ENCODE data around the gene PRR23E.

The PRR23E gene

GRCh38 chr3:127165036-127165435 lies 27.9 kb upstream of the PRR23E start:
- DNase-seq, result no peak

GRCh38 chr3:127165694-127166485 lies 27.0 kb upstream of the PRR23E start:
- no peak for DNase-seq

GRCh38 chr3:127166501-127167065 lies 26.3 kb upstream of the PRR23E start:
- DNase-seq, result no peak

- no peak for DNase-seq
Observed at GRCh38 chr3:127167315-127168043, 25.5 kb upstream of the PRR23E start.

GRCh38 chr3:127168271-127168670 lies 24.7 kb upstream of the PRR23E start:
- DNase-seq, result no peak

GRCh38 chr3:127170814-127171213 lies 22.1 kb upstream of the PRR23E start:
- no peak for DNase-seq

GRCh38 chr3:127171320-127171719 lies 21.6 kb upstream of the PRR23E start:
- DNase-seq, result no peak

- no peak for DNase-seq
Observed at GRCh38 chr3:127171721-127172120, 21.2 kb upstream of the PRR23E start.

- DNase-seq, result no peak
Observed at GRCh38 chr3:127172211-127172610, 20.7 kb upstream of the PRR23E start.

- no peak for DNase-seq
Observed at GRCh38 chr3:127172781-127173515, 20.0 kb upstream of the PRR23E start.

- no peak for DNase-seq
Observed at GRCh38 chr3:127173516-127174166, 19.3 kb upstream of the PRR23E start.

GRCh38 chr3:127174284-127174683 lies 18.6 kb upstream of the PRR23E start:
- no peak for DNase-seq

GRCh38 chr3:127174715-127175140 lies 18.2 kb upstream of the PRR23E start:
- no peak for DNase-seq

- DNase-seq, result no peak
Observed at GRCh38 chr3:127175272-127175671, 17.7 kb upstream of the PRR23E start.

- no peak for DNase-seq
Observed at GRCh38 chr3:127177226-127177625, 15.7 kb upstream of the PRR23E start.

GRCh38 chr3:127180859-127181258 lies 12.1 kb upstream of the PRR23E start:
- no peak for DNase-seq

GRCh38 chr3:127182431-127182830 lies 10.5 kb upstream of the PRR23E start:
- no peak for DNase-seq

GRCh38 chr3:127182848-127183714 lies 9.8 kb upstream of the PRR23E start:
- no peak for DNase-seq

GRCh38 chr3:127183931-127184869 lies 8.7 kb upstream of the PRR23E start:
- no peak for DNase-seq

GRCh38 chr3:127184870-127185216 lies 8.1 kb upstream of the PRR23E start:
- DNase-seq, result no peak
